Subcutaneous adipose tissue (tissue), 4 donors: ENCODE data around the gene TNMD. TPM values are rescaled to one million over a fixed set of nuclear protein-coding genes. Genes with fewer than 3 reads are reported as not detected.

Experiments used
- CTCF ChIP-seq: fragments of 450-650 bp; IDR thresholded peaks from one replicate; pipeline ENCODE4 v1.5.1; 2016; ENCODE audit warnings: low read depth, mild to moderate bottlenecking, control low read depth, antibody characterized with exemption, moderate library complexity
- total RNA-seq, 4 donors: library from RNA; depleted of rRNA; stranded (reverse); fragments of >200 nt; gene quantifications; one replicate each; pipeline ENCODE4 v1.1.0, GENCODE V29; 2016

TNMD gene
- total RNA-seq, 4 donors from 2014 or later = 7.7 to 23.2 (median 14.4) TPM

GRCh38 chrX:100599456-100599855 lies 14.7 kb downstream of the TNMD start:
- no peak for TF ChIP-seq CTCF

- no peak for TF ChIP-seq CTCF
These were observed 15.6 kb downstream of the TNMD start for GRCh38 chrX:100600340-100600739.

- TF ChIP-seq CTCF = no peak
These were observed 16.0 kb downstream of the TNMD start for GRCh38 chrX:100600758-100601157.

- TF ChIP-seq CTCF = no peak
These were observed 22.0 kb downstream of the TNMD start for GRCh38 chrX:100606753-100607152.

- no peak for TF ChIP-seq CTCF
These were observed 24.9 kb downstream of the TNMD start for GRCh38 chrX:100609591-100609990.

- no peak for TF ChIP-seq CTCF
These were observed 27.2 kb downstream of the TNMD start for GRCh38 chrX:100611951-100612350.

GRCh38 chrX:100615005-100615404 lies 30.3 kb downstream of the TNMD start:
- no peak for TF ChIP-seq CTCF
